ENCODE data around the gene INPP5A.

INPP5A gene

GRCh38 chr10:132711613-132712121 is 174.1 kb downstream of the INPP5A start:
- no peak for DNase-seq

GRCh38 chr10:132712291-132712690 is 174.7 kb downstream of the INPP5A start:
- no peak for DNase-seq

GRCh38 chr10:132712743-132713142 is 175.2 kb downstream of the INPP5A start:
- DNase-seq = no peak

- DNase-seq = no peak
These were observed 176.0 kb downstream of the INPP5A start for GRCh38 chr10:132713421-132714095.

- no peak for DNase-seq
These were observed 176.8 kb downstream of the INPP5A start for GRCh38 chr10:132714096-132714985.

- DNase-seq = no peak
These were observed 177.6 kb downstream of the INPP5A start for GRCh38 chr10:132714986-132715775.

- DNase-seq = no peak
These were observed 178.4 kb downstream of the INPP5A start for GRCh38 chr10:132715776-132716680.

GRCh38 chr10:132716691-132717490 is 179.3 kb downstream of the INPP5A start:
- no peak for DNase-seq

- DNase-seq = no peak
These were observed 184.1 kb downstream of the INPP5A start for GRCh38 chr10:132721725-132722124.

GRCh38 chr10:132722394-132723329 is 185.1 kb downstream of the INPP5A start:
- DNase-seq = no peak

GRCh38 chr10:132723330-132723970 is 185.9 kb downstream of the INPP5A start:
- no peak for DNase-seq

- no peak for DNase-seq
These were observed 186.9 kb downstream of the INPP5A start for GRCh38 chr10:132724446-132724845.

GRCh38 chr10:132725202-132725601 is 187.6 kb downstream of the INPP5A start:
- no peak for DNase-seq

- DNase-seq = no peak
These were observed 188.6 kb downstream of the INPP5A start for GRCh38 chr10:132726194-132726593.

GRCh38 chr10:132726951-132727350 is 189.4 kb downstream of the INPP5A start:
- DNase-seq = no peak

GRCh38 chr10:132727411-132727810 is 189.8 kb downstream of the INPP5A start:
- no peak for DNase-seq

GRCh38 chr10:132728321-132728720 is 190.7 kb downstream of the INPP5A start:
- no peak for DNase-seq

GRCh38 chr10:132728741-132729140 is 191.2 kb downstream of the INPP5A start:
- no peak for DNase-seq

- DNase-seq = no peak
These were observed 192.4 kb downstream of the INPP5A start for GRCh38 chr10:132729810-132730572.

All from NCI-H2107 (cell line).